Measurements from ENCODE around the gene DNAJB5.

- no peak for TF ChIP-seq CTCF (conservative IDR thresholded peaks at IDR 0.05; ENCODE audit: low read depth, low read length)
- TF ChIP-seq EZH2 (IDR thresholded peaks at IDR 0.05; ENCODE audit: borderline replicate concordance, low read depth, low read length, poor library complexity, severe bottlenecking), result no peak
Observed at GRCh38 chr9:34995670-34996060, 6.1 kb downstream of the DNAJB5 start.
